K562 (cell line): ENCODE data around the gene ADK. TPM values are rescaled to one million over a fixed set of nuclear protein-coding genes. Genes with fewer than 3 reads are reported as not detected.

ENCODE experiments used
- BHLHE40 ChIP-seq: IDR thresholded peaks from 2 replicates; pipeline ENCODE4 v1.6.1; 2011; ENCODE audit warnings: low read length, improper control_type of control experiment
- CBX2 ChIP-seq: fragments of 200-600 bp; sonication (generic); IDR thresholded peaks from one replicate; pipeline ENCODE4 v1.6.1; 2012; ENCODE audit warnings: mild to moderate bottlenecking, low read length, inconsistent platforms; ENCODE audit not compliant: insufficient read depth, poor library complexity, severe bottlenecking
- CREB3L1 ChIP-seq: fragments of 450-650 bp; IDR thresholded peaks from 2 replicates; pipeline ENCODE4 v1.6.1; 2014; ENCODE audit warnings: low read depth, mild to moderate bottlenecking, moderate library complexity, borderline replicate concordance
- E2F6 ChIP-seq, 2 experiments: IDR thresholded peaks; 2 replicates each; pipeline ENCODE4 v1.6.1; 2011; ENCODE audit warnings: borderline replicate concordance in 1 of 2, control low read depth in 1 of 2, low read depth in 1 of 2, low read length in 1 of 2, mild to moderate bottlenecking in 1 of 2, mixed read lengths in 1 of 2, moderate library complexity in 1 of 2; ENCODE audit not compliant: insufficient read depth in 1 of 2, insufficient read length in 1 of 2, poor library complexity in 1 of 2, severe bottlenecking in 1 of 2; ENCODE audit errors: extremely low read depth in 1 of 2
- ELF1 ChIP-seq: fragments of 200-800 bp; sonication (Bioruptor generic); IDR thresholded peaks from 2 replicates; pipeline ENCODE4 v1.6.1; 2016; ENCODE audit warnings: missing genetic modification characterization, missing compliant biosample characterization
- ELF2 ChIP-seq: fragments of 250-450 bp; sonication (Bioruptor Pico); IDR thresholded peaks from 2 replicates; pipeline ENCODE4 v1.5.0; 2021; ENCODE audit warnings: mild to moderate bottlenecking
- GABPA ChIP-seq: fragments of 200-800 bp; sonication (Bioruptor generic); conservative IDR thresholded peaks from 2 replicates; pipeline ENCODE4 v1.6.1; 2016; ENCODE audit warnings: low read depth, missing genetic modification characterization, missing compliant biosample characterization
- MTA2 ChIP-seq: fragments of 450-650 bp; IDR thresholded peaks from 2 replicates; pipeline ENCODE4 v1.6.1; 2016; ENCODE audit warnings: low read depth
- RAD21 ChIP-seq, 2 experiments: fragments of 250-450 bp in 1 of 2; fragments of 450-650 bp in 1 of 2; sonication (Bioruptor Pico) in 1 of 2; formaldehyde crosslinking in 1 of 2; IDR thresholded peaks in 1 of 2; conservative IDR thresholded peaks in 1 of 2; 2 replicates each; pipeline versions ENCODE4 v1.4.0 to v1.8.0; 2020 to 2022; ENCODE audit warnings: mild to moderate bottlenecking in 2 of 2, moderate library complexity in 1 of 2
- RAD51 ChIP-seq: fragments of 450-650 bp; IDR thresholded peaks from 2 replicates; pipeline ENCODE4 v1.7.1; 2016; ENCODE audit warnings: low read depth, mild to moderate bottlenecking, borderline replicate concordance
- RB1 ChIP-seq: fragments of 450-650 bp; IDR thresholded peaks from 2 replicates; pipeline ENCODE4 v1.6.1; 2017; ENCODE audit warnings: low read depth, mild to moderate bottlenecking
- RNF2 ChIP-seq: sonication (generic); IDR thresholded peaks from 2 replicates; pipeline ENCODE4 v1.6.1; 2016
- SMARCE1 ChIP-seq: fragments of 450-650 bp; IDR thresholded peaks from 2 replicates; pipeline ENCODE4 v1.7.1; 2016; ENCODE audit warnings: mild to moderate bottlenecking
- UBTF ChIP-seq, 2 experiments: IDR thresholded peaks; 2 replicates each; pipeline ENCODE4 v1.6.1; 2012; ENCODE audit warnings: improper control_type of control experiment in 2 of 2, low read depth in 2 of 2, low read length in 2 of 2, borderline replicate concordance in 1 of 2
- ZMIZ1 ChIP-seq, 2 experiments: fragments of 150-350 bp in 1 of 2; IDR thresholded peaks; 2 replicates each; pipeline ENCODE4 v1.6.1; 2012 to 2016; ENCODE audit warnings: low read depth in 2 of 2, low read length in 2 of 2, mild to moderate bottlenecking in 1 of 2, moderate library complexity in 1 of 2
- ZNF354B ChIP-seq: fragments of 250-450 bp; sonication (Bioruptor Pico); IDR thresholded peaks from 2 replicates; pipeline ENCODE4 v1.4.0; 2020
- polyA plus RNA-seq, 8 experiments: library from polyadenylated mRNA; depleted of rRNA in 4 of 8; stranded (reverse) in 5 of 8; unstranded in 3 of 8; fragments of >200 nt; fragmentation: Nextera tagmentation in 2 of 8; fragmentation: Illumina TruSeq in 1 of 8; extraction: Ambion mirVana in 2 of 8; extraction: Trizol in 1 of 8; gene quantifications; 2 replicates each; pipeline versions ENCODE4 v1.2.1 to v1.2.3, GENCODE V29; 2011 to 2014; ENCODE audit warnings: inconsistent platforms in 1 of 8, missing spikeins in 1 of 8
- total RNA-seq, 7 experiments: library from RNA; depleted of rRNA in 6 of 7; stranded (reverse); fragments of >200 nt in 6 of 7; fragmentation: Illumina TruSeq in 2 of 7; extraction: Trizol in 2 of 7; gene quantifications; 2 replicates each; pipeline versions ENCODE4 v1.2.1 to v1.2.3, GENCODE V29; 2011 to 2021; ENCODE audit warnings: low replicate concordance in 1 of 7
- TF ChIP-seq, protein P1 (sequence below): fragments of 450-650 bp; formaldehyde crosslinking; IDR thresholded peaks from 2 replicates; pipeline ENCODE4 v1.4.0; 2020; ENCODE audit warnings: mild to moderate bottlenecking

ADK gene
- total and polyA plus RNA-seq, 9 of the 15 experiments (the other 6 are each of a cell fraction or from before 2014, with no cell fraction given), result 54.2 to 97.8 (median 73.6) TPM

DNA sequence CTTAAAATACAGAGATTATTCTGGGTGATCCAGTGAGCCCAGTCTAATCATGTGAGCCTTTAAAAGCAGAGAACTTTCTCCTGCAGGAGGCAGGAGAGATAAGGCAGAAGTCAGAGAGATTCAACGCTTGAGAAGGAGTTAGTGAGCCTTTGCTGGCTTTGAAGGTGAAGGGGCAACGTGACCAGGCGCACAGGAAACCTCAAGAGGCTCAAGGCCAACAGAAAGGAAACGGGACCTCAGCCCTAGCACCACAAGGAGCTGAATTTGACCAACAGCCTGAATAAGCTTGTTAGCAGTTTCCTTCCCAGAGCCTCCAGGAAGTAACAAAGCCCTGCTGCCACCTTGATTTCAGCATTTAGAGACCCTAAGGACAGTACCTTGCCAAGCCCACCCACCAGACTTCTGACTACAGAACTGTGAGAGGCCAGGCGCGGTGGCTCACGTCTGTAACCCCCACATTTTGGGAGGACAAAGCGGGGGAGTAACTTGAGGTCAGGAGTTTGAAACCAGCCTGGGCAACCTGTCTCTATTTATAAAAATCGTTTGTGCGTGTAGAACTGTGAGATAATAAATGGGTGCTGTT, 588.1 kb downstream of the ADK start (continued):
- TF ChIP-seq E2F6 (IDR thresholded peaks at IDR 0.05; ENCODE audit: borderline replicate concordance in 1 of 2, extremely low read depth in 1 of 2, insufficient read depth in 1 of 2, insufficient read length in 1 of 2, low read depth in 1 of 2, low read length in 1 of 2, poor library complexity in 1 of 2, severe bottlenecking in 1 of 2) (peak; percentile 40 to 82), CREB3L1 (0 out of 2 replicates have a peak, but pooled peaks have one; percentile 45), ZNF354B (CRISPR knock-in tag) (no peak), MTA2 (0 out of 2 replicates have a peak, but pooled peaks have one; percentile 14), RB1 (0 out of 2 replicates have a peak, but pooled peaks have one; percentile 11), ELF1 (tag) (no peak), UBTF (IDR thresholded peaks at IDR 0.05; ENCODE audit: borderline replicate concordance in 1 of 2, low read depth in 2 of 2, low read length in 2 of 2) (peak in 1 of 2 experiments; percentile 58; a peak in 1 of 4 replicates), RNF2 (peak; percentile 49; the same call in 1 of the 2 replicates), GABPA (0 out of 2 replicates have a peak, but pooled peaks have one; percentile 11), SMARCE1 (peak; percentile 47; the same call in 1 of the 2 replicates), RAD21 (CRISPR knock-in tag; conservative IDR thresholded peaks at IDR 0.05 in 1 of 2, IDR thresholded peaks at IDR 0.05 in 1 of 2) (peak; percentile 81 to 88), BHLHE40 (peak; percentile 68; the same call in 1 of the 2 replicates), CBX2 (no peak), ZMIZ1 (IDR thresholded peaks at IDR 0.05; ENCODE audit: low read depth in 2 of 2, low read length in 2 of 2) (no peak), RAD51 (peak; percentile 47), ELF2 (CRISPR knock-in tag) (no peak)
- TF ChIP-seq, protein P1, sequence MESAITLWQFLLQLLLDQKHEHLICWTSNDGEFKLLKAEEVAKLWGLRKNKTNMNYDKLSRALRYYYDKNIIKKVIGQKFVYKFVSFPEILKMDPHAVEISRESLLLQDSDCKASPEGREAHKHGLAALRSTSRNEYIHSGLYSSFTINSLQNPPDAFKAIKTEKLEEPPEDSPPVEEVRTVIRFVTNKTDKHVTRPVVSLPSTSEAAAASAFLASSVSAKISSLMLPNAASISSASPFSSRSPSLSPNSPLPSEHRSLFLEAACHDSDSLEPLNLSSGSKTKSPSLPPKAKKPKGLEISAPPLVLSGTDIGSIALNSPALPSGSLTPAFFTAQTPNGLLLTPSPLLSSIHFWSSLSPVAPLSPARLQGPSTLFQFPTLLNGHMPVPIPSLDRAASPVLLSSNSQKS (CRISPR knock-in tag), result no peak
